GM19395 (cell line): Measurements from ENCODE around the gene PTPRD.

Experiments used
- ATAC-seq: cut with Tn5 transposase; IDR thresholded peaks from one replicate; pipeline ENCODE4 v1.9.1; 2021; ENCODE audit warnings: mild to moderate bottlenecking, moderate library complexity; ENCODE audit not compliant: unreplicated experiment

Gene PTPRD

GRCh38 chr9:8637626-8638025 is 1975.2 kb downstream of the PTPRD start:
- ATAC-seq = no peak

DNA sequence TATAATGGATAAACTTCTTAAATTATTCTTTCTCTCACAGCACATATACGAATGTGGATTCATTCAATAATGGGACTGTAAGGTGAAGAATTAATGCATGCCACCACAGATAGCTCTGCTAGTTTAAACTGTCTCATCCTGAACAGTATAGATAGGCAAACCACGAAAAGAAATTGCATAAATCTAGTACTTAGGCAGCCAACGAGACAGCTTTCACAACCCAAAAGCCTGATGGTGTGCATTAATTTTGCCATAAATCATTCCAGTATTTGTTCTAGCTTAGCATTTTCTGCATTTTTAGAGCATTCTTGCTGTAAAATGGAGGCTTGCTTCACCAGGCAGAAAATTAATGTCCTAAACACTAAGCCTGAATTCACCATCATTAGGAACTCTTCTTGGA is 1979.0 kb downstream of the PTPRD start:
- ATAC-seq = no peak

- no peak for ATAC-seq
Observed at GRCh38 chr9:8632493-8632892, 1980.3 kb downstream of the PTPRD start.

DNA sequence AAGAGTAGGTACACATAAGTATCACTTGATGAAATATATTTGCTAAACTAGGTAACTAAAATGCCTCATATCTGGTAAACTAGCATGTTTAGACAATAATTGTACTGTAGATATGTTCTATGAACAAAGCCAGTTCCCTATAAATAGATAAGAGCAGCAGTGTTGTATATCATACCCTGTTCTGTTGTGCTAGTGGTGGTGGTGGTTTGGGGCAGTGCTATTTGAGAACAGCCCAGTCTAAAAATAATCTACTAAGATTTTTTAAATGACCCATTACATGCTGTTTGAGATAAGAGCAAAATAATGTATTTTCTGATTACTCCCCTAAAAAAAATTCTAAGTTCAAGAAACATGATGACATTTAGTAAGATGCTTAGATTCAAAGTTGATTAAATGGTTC is 1984.0 kb downstream of the PTPRD start:
- no peak for ATAC-seq

DNA sequence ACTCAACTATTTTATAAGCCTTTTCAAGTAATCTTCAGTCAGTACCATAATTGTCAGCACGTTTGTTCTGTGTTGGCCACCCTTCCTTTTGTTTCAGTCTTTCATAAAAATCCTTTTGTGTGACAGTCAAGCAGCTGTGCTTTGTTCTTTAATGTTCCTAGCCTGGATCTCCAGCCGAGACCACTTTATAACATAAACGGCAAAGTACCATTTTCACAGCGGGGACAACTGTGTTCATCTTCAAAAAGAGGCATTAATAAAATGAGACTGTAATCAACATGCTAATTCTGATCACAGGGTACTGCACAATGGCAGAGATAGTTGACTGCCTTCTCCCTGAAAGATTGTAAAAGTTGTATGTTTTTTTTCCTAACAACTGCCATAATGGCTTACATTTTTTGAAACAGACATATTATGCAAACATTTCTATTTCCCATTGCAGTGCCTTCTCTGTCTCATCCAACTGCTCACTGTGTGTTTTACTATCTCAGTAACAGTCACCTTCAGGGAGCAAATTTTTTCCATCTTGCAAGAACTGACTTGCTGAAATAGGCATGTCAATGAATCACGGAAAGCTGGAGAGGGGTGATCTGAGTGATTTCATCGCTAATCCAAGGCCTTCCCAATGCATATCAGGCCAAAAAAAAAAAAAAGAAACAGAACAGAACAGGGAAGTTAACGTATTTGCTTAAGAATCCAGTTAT is 1984.7 kb downstream of the PTPRD start:
- ATAC-seq = no peak

DNA sequence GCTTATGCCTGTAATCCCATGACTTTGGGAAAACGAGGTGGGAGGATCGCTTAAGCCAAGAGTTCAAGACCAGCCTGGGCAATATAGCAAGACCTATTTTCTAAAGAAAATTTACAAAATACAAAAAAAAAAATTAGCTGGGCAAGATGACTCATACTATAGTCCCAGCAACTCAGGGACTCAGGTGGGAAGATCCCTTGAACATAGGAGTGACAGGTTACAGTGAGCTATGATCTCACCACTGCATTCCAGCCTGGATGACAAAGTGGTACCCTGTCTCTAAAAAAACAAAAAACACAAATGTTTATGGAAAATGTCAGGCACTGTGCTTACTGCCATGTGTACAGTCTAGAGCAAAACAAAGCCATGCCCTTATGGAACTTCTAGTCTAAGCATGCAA is 1989.9 kb downstream of the PTPRD start:
- ATAC-seq = no peak

DNA sequence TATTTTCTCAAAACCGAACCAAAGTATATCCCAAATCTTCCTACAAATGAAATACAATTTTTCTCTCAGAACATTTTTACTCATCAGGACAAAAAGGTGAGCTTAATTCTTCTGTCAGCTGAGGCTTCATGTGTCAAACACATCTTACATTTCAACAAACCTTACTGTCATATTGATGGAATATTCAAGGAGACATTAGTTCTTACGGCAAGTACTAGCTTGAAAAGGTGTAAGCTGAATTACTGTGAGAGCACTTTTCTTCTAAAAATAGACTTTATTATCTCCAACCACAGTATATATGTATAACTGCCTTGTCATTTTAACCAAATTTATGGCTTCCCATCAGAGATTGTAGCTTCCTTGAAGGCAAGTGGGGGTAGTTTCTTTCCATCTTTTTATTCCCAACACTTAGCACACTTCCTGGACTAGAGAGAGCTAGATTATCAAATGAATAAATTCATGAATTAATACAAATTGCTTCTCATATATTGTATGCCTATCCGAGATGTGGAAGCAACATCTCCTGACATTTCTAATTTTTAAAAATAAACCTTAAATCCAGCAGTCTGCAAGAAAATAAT is 1990.5 kb downstream of the PTPRD start:
- no peak for ATAC-seq

- no peak for ATAC-seq
Observed at GRCh38 chr9:8621416-8621815, 1991.4 kb downstream of the PTPRD start.

- no peak for ATAC-seq
Observed at GRCh38 chr9:8616414-8616813, 1996.4 kb downstream of the PTPRD start.

- ATAC-seq = no peak
Observed at GRCh38 chr9:8614926-8615440, 1997.8 kb downstream of the PTPRD start.

DNA sequence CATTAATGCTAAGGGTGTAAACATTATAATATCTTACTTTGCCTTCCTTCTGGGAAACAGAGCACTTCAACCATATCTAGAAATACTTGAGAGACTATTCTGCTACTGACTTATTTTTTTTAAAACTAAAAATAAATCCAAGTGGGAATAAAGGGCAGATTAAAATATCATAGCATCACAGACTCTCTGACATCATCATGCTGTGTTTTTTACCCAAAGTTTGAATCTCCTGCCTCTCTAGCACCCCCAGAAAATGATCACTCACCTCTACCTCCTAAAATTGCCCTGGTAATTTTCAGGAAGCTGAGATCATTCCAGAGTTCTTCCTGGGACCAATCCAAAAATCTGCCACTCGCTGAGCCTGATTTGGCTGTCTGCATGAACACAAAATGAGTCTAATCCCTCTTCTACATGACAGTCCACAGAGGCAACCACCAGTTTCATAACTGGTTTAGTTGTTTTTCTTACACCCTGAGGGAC is 1999.4 kb downstream of the PTPRD start:
- no peak for ATAC-seq

GRCh38 chr9:8611153-8611552 is 2001.6 kb downstream of the PTPRD start:
- ATAC-seq = no peak

DNA sequence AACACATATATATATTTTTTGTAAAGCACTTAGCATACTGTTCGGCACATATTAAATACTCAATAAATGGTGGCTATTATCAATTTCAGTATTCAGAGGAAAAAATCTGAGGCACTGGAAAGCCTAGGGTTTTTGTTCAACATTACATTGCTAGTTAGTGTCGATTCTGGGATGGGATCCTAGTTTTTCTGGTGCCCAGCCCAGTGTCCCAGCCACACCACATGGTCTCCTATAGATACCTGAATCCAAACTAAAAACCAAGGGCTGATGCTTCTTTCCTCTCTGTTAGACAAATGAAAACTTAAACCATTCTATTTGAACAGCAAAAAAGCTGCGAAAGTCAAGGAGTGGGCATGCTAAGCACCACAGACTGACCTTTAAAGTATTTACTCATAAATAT is 2002.5 kb downstream of the PTPRD start:
- no peak for ATAC-seq

DNA sequence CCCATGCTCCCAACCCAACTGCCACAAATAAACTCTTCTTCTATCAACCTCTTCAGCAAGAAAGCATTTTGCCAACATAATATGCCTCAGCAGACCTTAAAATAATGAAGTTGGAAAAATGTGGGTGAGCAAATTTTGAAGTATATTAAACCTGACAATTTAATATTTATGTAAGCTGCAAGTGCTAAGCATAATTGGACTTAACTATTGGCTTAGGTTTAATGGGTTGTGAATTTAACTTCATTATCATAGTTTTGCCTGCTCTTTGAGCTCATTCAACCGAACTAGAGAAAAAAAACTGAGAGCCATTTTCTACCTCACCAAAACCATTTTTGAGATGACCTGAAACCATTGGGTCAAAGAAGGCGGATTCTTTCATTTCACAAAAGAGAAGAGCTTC is 2007.7 kb downstream of the PTPRD start:
- ATAC-seq = no peak

DNA sequence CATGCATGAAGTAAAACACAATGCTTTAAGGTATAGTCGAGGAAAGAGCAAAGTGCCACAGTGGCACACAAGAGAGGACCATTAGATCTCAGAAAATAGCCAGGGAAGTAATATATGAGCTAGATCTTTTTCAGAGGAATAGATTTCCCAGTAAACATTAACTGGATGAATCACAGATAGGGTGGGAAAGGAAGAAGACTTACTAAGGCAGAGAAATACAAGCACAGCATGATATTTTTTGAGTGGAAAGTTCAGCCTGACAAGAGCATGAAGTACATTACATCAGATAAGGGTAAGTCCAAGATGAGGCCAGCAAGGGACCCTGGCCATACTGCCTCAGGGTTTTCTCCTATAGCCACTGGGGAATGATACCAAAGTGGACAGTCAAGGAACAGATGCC is 2008.6 kb downstream of the PTPRD start:
- ATAC-seq = no peak

DNA sequence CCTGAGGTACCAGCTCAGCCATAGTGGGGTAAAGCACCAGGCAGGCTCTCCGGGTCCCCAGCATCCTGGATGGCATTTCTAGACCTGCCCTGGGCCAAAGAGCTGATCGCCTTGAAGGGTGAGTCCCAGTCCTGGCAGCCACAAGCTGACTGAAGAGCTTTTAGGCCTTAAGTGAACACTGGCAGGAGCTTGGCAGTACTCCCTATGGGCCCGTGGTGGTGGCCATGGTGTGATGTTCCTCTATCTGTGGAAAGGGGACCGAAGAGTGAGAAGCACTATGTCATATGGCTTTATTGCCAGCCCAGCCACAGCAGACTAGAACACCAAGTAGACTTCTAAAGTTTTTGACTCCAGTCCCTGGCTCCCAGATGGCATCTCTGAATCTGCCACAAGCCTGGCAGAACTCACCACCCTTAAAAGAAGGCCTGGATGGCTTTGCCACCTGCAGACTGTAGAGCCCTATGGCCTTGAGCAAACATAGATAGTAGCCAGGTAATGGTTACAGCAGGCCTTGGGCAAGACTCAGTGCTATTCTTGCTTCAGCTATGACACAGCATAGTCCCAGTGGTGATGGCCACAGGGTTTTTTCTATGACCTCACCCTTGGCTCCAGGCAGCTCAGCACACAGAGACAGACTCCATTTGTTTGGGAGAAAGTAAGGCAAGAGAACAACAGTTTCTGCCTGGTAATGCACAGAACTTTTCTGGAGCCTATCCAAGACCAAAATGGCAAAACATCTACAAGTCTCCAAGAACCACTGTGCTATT is 2011.7 kb downstream of the PTPRD start:
- ATAC-seq = no peak

GRCh38 chr9:8599937-8600336 is 2012.9 kb downstream of the PTPRD start:
- no peak for ATAC-seq

DNA sequence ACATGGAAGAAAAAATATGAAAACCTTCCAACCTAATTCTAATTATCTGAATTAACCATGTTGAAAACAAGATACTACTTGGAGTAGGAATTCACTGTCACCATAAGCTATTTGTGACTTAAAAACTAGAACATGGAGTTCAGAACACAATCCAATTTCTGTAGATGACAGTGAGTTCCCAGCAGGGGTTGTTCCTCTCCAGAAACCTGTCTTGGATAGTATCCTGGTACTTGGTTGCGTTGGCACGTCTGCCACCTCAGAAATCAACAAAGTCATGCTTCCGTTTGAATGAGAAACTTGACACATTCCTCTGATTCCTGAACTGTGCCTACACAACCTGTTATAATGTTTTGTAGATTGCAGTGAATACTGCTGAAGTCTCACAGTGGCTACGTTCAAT is 2023.3 kb downstream of the PTPRD start:
- ATAC-seq = no peak

GRCh38 chr9:8585036-8585435 is 2027.8 kb downstream of the PTPRD start:
- ATAC-seq = no peak

GRCh38 chr9:8579661-8580060 is 2033.1 kb downstream of the PTPRD start:
- no peak for ATAC-seq

- ATAC-seq = no peak
Observed at GRCh38 chr9:8576741-8577140, 2036.1 kb downstream of the PTPRD start.

- ATAC-seq = no peak
Observed at GRCh38 chr9:8574846-8575245, 2038.0 kb downstream of the PTPRD start.
